ENCODE measurements around the gene FTCD.
"Not testable (repeated sequence)": the region's sequence is repeated elsewhere in the genome, so short reads cannot be mapped to it uniquely, and the experiment has no call there.

FTCD gene

DNA sequence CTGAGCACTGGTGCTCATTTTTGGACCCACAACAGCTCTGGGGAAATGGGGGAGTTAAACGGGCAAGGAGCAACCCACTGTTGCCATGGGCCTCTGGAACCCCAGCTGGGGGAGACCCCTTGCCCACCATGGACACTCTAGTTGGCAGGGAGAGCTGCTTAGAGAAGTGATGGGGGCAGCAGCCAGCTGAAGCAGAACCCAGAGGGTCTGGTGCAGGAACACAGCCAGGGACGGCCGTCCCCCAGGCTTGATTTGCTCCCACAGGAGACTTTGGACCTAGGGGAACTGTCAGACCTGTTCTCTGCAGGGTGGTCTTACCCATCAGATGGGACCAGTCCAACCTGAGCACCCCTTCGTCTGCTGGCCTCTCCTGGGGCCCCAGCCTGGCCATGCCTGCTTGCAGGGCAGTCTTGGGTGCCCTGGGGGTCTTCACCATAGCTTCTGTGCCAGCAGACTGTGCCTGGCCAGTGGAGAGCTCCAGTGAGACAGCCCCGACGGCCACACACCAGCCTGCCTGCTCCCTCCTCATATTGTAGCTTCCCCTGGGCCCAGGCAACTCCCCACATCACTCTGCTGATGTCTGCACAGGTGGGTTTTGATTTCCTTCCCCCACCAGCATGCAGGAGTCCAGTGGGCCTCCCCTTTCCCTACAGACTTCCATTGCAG, 17.6 kb upstream of the FTCD start:
- TF ChIP-seq CTCF (IDR thresholded peaks at IDR 0.05; ENCODE audit: control insufficient read depth, insufficient read depth, low read depth, low read length, missing control alignments) = no peak
- no peak overlapping the region for H3K4me3 ChIP-seq (ENCODE audit: control insufficient read depth, low read depth, low read length)
- DNase-seq (ENCODE audit: low read depth) = no peak

- H3K4me3 ChIP-seq (ENCODE audit: control insufficient read depth, low read depth, low read length) = no peak overlapping the region
- no peak for DNase-seq (ENCODE audit: low read depth)
- TF ChIP-seq CTCF (IDR thresholded peaks at IDR 0.05; ENCODE audit: control insufficient read depth, insufficient read depth, low read depth, low read length, missing control alignments) = no peak
Measured at GRCh38 chr21:46171996-46172862, 16.9 kb upstream of the FTCD start.

- no peak for DNase-seq (ENCODE audit: low read depth)
- no peak for TF ChIP-seq CTCF (IDR thresholded peaks at IDR 0.05; ENCODE audit: control insufficient read depth, insufficient read depth, low read depth, low read length, missing control alignments)
- no peak overlapping the region for H3K4me3 ChIP-seq (ENCODE audit: control insufficient read depth, low read depth, low read length)
Measured at GRCh38 chr21:46171585-46171984, 16.2 kb upstream of the FTCD start.

DNA sequence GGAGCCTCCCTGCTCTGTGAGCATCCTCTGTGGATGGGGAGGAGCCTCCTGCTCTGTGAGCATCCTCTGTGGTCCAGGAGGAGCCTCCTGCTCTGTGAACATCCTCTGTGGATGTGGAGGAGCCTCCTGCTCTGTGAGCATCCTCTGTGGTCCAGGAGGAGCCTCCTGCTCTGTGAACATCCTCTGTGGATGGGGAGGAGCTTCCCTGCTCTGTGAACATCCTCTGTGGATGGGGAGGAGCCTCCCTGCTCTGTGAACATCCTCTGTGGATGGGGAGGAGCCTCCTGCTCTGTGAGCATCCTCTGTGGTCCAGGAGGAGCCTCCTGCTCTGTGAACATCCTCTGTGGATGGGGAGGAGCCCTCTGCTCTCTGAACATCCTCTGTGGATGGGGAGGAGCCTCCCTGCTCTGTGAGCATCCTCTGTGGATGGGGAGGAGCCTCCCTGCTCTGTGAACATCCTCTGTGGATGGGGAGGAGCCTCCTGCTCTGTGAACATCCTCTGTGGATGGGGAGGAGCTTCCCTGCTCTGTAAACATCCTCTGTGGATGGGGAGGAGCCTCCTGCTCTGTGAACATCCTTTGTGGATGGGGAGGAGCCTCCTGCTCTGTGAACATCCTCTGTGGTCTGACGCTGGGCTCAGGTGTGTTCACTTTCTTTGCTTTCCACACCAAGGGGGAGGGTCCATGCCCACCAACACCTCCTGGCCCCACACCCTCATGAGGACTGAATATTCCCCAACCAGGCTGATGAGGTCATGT, 15.2 kb upstream of the FTCD start:
- DNase-seq (ENCODE audit: low read depth); H3K4me3 ChIP-seq (ENCODE audit: control insufficient read depth, low read depth, low read length): not testable (repeated sequence)

- TF ChIP-seq CTCF (IDR thresholded peaks at IDR 0.05; ENCODE audit: control insufficient read depth, insufficient read depth, low read depth, low read length, missing control alignments) = no peak
- H3K4me3 ChIP-seq (ENCODE audit: control insufficient read depth, low read depth, low read length) = no peak overlapping the region
- no peak for DNase-seq (ENCODE audit: low read depth)
Measured at GRCh38 chr21:46168659-46169386, 13.4 kb upstream of the FTCD start.

DNA sequence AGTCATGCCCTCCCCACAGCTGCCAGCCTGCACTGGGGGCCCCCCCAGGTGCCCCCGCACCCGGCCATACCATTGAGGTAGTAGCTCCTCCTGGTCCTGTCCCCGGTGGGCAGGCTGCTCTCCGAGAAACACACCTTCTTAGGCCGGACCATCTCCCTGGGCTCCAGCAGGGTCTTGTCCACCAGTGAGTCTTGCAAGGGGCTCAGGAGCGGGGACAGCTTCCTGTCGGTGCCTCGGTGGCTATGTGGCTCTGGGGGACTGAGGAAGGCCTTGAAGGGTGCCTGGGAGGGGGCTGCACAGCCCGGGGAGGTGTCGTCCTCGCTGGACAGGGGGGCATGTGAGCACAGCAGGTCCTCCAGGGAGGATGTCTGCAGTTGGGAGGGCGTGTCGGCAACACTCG, 12.9 kb upstream of the FTCD start:
- no peak for DNase-seq (ENCODE audit: low read depth)
- TF ChIP-seq CTCF (IDR thresholded peaks at IDR 0.05; ENCODE audit: control insufficient read depth, insufficient read depth, low read depth, low read length, missing control alignments) = no peak
- H3K4me3 ChIP-seq (ENCODE audit: control insufficient read depth, low read depth, low read length) = no peak overlapping the region
